Stimulated activated CD8-positive, alpha-beta memory T cell treated with anti-CD3 and anti-CD28 coated beads, Interleukin-15, amount 100 ng/mL, for 24 hours (primary cell): ENCODE measurements around the gene NOG.

Source experiments
- DNase-seq: peaks from one replicate; pipeline ENCODE4 v3.0.0-alpha.2; 2020; ENCODE audit warnings: low read depth

Gene NOG

DNA sequence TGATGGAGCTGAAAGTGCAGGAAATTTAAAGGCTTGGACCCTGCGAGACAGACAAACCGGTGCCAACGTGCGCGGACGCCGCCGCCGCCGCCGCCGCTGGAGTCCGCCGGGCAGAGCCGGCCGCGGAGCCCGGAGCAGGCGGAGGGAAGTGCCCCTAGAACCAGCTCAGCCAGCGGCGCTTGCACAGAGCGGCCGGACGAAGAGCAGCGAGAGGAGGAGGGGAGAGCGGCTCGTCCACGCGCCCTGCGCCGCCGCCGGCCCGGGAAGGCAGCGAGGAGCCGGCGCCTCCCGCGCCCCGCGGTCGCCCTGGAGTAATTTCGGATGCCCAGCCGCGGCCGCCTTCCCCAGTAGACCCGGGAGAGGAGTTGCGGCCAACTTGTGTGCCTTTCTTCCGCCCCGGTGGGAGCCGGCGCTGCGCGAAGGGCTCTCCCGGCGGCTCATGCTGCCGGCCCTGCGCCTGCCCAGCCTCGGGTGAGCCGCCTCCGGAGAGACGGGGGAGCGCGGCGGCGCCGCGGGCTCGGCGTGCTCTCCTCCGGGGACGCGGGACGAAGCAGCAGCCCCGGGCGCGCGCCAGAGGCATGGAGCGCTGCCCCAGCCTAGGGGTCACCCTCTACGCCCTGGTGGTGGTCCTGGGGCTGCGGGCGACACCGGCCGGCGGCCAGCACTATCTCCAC lies at the start of gene NOG:
TSS of gene NOG (plus strand) at position 54 of the 674 bp plus-strand sequence. CDS start at position 579, 525 bp downstream.
- DNase-seq, result no peak

DNA sequence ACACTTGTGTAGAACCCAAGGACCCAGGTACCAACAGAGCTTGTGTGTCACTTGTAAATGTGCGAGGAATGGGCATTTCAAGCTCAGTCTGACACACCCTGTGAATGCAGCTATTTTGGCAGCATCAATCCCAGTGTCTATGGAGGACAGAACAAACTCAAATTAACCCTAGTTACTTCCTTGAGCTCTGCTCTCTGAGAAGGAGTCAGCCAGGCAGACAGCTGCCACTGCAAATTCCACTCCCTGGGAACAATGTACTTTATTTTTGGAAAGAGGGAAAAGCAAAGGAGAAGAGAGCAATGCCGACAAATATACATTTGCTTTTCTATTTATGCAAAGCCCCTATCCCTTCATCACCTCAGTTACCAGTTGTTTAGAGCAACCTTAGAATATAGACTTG lies 48.4 kb upstream of the NOG start:
- DNase-seq, result no peak

DNA sequence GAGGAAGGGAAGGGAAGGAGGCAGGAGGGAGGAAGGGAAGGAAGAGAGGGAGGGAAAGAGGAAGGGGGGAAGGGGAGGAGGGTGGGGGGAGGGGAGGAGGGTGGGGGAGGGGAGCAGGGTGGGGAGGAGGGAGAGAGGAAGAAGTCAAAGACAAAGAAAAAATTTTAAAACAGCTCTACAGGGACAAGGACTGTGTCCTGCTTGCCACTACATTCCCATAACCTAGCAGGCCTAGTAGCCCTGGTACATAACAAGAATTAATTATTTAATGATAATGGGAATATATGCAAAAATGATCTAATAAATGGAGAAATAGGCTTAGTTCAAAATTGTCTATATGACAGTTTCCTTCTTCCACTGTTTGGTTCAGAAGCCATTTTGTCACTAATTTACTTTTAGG lies 47.6 kb upstream of the NOG start:
- DNase-seq, result no peak

DNA sequence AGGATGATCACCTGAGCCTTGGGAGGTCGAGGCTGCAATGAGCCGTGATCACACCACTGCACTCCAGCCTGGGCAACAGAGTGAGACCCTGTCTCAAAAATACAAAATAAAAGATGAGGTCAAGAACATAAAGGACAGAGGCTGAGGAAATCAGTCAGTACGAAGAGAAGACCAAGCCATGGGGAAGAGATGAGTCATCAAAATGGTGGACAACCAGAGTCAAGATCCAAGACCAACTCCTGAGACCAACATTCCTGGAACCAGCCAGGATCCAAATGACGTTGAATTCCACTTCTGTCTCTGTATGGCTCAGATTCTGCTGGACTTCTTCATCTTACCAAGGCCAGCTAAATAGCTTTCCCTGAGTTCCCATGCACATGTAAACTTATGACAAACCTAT lies 44.8 kb upstream of the NOG start:
- no peak for DNase-seq

DNA sequence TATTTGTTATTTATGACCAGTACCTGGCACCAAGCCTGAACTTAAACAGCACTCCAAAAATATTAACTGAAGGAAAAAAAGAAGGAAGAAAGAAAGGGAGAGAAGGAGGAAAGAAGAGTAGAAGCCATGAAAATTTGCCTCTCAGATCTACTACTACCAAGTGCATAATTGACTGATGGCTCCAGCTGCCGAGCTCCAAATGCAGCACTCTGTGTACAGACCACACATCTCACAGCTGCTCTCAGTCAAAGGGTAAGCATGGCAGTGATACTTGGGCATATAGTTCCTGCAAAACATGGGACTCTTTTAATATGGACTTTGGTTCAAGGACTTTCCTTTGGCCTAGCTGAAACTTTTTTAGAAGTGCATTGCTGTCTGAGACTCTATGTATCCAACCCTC lies 44.0 kb upstream of the NOG start:
- DNase-seq, result no peak

DNA sequence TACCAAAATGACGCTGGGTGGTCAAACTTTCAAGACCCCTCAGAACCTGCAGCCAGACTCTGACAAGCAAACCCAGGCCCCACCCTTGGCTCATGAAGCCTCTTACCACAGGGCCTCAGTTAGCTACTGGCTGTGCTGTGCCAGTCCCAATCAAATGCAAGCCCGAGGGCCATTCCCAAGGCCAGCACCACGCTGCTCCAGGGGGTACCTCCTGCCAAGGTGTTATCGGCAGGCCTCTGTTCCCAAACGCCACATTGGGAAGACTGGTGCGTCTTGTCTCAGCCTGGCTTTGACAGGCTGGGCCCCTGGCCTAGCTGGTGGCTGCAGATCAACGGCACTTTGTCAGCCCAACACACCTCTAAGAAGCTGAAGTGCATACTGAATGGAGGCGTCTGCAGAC lies 35.8 kb upstream of the NOG start:
- no peak for DNase-seq

DNA sequence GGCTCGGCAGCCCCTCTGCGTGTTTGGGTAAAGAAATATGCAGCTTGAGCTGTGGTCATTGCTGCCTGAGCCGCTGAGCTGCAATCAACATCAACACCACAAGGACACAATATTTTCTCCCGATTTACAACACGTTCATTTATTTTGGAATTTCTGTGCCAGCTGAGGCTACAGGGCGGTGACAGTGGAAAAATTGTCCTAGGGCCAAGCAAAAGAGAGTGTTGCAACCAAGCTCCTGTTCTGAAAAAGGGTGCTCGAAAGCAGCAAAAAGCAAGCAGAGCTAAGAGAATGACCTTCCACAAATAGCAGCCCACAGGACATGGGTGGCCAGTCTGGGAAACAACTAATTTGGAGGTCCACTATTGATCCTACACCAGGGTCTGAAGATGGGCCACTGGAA lies 35.4 kb upstream of the NOG start:
- no peak for DNase-seq

DNA sequence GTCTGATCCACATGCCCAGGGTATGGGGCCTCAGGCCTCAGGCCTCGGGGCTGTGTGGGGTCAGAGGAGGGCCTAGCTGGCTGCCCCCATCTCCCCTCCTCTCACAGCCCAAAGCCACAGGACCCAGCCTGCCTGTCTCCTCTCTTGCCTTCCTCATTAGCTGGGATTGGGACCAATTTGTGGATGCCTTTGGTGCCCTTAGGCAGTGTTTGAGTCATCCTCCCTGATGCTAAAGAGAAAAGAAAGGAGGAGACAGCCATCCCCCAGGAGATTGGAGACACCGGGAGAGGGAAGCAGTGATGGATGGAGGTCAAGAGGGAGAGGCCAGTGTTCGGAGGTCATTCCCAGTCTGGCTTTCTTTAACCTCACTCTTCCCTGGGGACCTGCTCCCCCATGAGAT lies 23.3 kb upstream of the NOG start:
- no peak for DNase-seq

DNA sequence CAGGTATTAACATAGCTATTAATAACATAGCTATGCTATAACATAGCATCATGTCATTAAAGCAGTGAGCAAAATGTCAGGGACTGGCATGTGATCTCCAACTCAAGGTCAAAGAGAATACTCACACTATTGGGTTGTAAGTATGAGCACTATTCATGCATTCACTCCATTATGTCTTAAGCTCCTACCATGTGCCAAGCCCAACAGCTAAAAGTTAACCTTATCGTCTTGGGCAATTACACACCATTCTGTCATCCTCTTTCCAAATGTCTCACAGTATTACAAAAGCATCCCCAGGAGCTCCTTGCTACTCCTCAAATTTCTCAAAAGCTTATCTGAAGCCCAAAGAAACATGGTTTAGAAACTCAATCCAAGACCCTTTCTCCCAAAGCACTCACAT lies 22.0 kb upstream of the NOG start:
- no peak for DNase-seq

DNA sequence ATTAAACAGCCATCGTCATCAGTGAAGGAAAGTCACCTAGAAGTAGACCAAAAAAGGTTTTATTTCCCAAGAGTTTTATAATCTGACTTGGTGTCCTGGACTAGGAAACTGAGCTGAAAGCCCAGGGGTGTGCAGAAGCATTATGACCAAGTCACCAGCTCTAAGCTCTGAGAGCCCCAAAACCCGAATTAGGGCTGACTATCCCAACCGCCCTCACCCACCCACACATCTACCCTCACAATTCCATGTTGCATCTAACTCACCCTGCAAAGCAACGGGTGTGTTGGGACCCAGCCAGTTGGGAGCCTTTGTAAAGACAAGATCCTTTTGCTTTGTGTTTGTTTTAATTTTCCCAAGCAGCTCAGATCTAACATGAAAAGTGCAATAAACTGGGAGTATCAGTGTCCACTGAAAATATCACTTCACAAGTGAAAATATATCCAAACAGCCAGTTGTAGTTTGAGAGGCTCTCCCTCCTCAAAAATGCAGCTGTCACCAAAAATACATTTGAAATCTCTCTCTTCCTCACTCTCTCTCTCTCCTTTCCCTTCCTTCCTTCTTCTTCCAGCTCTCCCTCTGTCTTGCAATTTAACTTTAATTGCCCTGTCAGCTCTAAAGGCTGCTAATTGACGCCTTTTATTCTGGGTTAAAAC lies 16.2 kb upstream of the NOG start:
- no peak for DNase-seq

DNA sequence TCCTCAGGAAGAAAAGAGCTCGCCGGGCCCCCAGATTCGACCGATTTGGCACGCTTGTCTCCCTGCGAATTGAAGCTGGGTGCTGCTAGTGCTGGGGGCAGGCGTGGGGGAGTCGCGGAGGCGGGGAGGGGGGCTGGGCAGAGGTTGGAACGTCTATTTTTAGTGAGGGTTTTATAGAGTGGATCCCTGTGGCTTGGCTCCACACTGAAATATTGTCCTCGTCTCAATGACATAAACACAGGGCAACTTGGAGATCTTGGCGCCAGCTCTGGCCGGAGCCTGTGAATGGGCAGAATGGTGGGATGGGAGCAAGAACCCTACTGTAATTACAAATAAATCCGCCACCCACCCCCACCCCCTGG lies 15.7 kb upstream of the NOG start:
- DNase-seq, result no peak

DNA sequence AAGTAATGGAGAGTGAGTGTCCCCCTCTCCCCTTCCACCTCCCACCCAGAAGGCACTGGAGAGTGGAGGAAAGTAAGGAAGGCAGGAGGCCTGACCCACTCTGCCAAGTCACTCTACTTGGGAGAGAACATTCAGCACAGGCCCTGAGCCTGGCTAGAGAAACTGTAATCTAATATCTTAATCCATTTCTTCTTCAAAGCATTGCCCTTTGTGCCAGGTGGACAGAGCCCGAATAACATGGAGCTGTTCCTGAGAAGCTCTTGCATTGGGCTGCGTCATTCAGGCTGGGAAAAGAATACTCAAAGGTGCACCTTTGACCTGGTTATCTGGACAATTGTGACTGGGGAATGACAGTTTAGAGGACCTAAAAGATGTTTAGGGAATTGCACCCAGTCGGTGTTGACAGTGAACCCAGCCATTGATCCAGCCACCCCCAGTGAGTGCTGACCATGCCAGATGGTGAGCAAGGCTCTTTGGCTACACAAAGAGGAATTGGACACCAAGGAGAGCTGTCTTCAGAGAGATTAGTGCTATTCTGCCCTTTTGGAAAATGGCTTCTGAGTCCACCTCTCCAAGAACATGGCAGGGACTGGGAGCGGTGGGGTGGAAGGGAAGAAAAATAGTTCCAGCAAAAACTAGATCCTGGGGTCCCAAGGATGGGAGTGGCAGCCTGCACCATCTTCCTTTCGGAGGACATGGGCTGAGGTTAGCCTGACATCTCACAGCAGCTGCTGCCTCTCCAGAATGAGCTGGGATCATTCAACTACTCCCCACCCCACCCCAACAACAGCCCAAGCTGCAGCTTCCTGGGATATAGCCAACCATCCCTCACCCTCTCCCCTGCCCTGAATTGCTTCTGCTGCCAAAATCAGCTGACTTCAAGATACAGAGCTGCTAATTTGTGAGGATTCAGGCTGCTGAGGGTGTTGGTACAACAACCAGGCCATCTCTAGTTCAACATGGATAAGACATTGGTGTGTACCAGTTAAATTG lies 11.6 kb upstream of the NOG start:
- no peak for DNase-seq

DNA sequence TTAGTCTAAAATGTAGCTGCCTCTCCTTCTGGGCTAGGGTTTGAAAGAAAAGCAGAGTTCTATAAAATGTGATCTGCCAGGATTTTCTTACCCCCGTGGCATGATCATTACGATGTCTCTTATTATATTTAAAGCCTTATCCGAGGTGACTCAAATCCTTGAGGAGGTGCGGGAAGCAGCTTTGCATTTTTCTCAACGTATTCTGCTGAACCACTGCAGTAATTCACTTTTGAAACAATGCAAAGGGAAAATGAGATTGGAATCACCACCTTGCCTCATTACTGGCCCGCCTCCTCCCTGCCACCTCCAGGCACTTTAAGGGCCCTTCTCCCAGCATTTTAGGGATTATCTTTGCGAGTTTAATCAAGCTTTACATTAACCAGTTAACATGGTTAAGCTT lies 9.7 kb upstream of the NOG start:
- DNase-seq, result no peak

DNA sequence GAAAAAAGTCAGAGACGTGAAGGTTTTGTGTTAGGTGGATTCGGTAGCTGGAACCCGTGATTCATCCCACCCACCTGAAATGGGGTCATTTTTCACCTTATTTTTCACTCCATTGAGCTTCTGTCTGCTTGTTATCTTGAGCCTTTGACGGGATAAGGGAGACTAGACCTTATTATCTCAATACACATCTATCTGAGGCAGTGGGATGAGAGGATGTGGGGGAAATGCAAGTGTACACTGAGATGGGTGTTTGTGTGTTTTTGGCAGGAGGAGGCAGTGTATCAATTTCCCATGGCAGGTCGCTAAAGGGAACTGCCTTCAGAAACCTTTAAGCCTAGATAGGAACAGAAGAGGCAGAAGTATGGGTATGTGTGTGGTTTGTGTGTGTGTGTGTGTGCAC lies 6.2 kb upstream of the NOG start:
- DNase-seq, result no peak

DNA sequence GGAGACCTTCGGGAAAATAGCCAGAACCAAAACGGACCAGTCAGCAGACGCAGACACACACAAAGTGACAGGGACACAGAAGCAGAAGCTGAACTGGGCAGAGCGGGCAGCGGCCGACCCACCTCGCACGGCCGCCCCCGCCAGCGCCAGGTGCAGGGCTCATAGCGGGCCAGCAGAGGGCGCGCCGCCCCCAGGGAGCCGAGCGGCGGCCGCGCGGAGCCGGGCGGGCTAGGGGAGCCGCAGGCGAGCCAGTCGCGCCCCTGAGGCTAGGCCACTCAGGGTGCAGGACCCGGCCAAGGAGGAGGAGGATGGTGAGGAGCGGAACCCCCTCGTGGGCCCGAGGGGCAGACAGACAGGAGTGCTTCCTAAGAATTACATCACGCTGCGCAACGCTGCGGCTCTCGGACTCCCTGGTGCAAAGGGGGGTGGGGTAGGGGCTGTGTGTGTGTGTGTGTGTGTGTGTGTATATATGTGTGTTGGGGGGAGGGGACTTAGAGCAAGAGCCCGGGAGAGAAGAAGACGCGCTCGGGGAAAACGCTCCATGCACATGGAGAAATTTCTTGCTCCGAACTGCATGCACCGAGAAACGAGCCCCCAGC lies 913 bp upstream of the NOG start:
- peak; percentile 57 for DNase-seq

DNA sequence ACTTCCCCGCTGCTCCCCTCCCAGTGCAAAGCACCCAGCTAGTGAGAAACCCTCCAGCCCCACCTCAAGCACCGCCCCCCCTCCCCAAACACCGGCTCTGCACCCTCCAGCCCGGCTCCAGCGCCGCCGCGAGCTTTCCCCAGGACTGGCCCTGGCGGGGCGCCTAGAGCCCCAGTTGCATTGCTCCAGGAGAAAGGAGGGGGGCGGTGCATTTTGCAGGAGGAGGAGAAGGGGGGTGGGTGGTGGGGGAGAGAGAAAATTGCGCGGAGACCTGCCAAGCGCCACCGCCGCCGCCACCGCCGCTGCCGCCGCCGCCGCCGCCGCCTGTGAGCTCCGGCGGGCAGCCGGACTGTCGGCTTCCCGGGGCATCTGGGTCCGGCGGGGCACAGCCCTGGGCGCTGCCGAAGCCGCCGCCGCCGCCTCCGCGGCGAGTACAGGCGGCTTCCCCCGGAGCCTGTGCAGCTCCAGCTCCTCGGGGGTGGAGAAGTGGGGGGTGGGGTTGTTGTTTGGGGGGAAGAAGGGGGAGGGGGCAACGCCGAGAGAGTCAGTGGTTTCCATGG lies 333 bp upstream of the NOG start:
- no peak for DNase-seq

DNA sequence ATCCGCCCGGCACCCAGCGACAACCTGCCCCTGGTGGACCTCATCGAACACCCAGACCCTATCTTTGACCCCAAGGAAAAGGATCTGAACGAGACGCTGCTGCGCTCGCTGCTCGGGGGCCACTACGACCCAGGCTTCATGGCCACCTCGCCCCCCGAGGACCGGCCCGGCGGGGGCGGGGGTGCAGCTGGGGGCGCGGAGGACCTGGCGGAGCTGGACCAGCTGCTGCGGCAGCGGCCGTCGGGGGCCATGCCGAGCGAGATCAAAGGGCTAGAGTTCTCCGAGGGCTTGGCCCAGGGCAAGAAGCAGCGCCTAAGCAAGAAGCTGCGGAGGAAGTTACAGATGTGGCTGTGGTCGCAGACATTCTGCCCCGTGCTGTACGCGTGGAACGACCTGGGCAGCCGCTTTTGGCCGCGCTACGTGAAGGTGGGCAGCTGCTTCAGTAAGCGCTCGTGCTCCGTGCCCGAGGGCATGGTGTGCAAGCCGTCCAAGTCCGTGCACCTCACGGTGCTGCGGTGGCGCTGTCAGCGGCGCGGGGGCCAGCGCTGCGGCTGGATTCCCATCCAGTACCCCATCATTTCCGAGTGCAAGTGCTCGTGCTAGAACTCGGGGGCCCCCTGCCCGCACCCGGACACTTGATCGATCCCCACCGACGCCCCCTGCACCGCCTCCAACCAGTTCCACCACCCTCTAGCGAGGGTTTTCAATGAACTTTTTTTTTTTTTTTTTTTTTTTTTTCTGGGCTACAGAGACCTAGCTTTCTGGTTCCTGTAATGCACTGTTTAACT lies 1.0 kb downstream of the NOG start:
- no peak for DNase-seq

DNA sequence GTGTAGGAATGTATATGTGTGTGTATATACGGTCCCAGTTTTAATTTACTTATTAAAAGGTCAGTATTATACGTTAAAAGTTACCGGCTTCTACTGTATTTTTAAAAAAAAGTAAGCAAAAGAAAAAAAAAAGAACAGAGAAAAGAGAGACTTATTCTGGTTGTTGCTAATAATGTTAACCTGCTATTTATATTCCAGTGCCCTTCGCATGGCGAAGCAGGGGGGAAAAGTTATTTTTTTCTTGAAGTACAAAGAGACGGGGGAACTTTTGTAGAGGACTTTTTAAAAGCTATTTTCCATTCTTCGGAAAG lies 1.6 kb downstream of the NOG start:
- no peak for DNase-seq

DNA sequence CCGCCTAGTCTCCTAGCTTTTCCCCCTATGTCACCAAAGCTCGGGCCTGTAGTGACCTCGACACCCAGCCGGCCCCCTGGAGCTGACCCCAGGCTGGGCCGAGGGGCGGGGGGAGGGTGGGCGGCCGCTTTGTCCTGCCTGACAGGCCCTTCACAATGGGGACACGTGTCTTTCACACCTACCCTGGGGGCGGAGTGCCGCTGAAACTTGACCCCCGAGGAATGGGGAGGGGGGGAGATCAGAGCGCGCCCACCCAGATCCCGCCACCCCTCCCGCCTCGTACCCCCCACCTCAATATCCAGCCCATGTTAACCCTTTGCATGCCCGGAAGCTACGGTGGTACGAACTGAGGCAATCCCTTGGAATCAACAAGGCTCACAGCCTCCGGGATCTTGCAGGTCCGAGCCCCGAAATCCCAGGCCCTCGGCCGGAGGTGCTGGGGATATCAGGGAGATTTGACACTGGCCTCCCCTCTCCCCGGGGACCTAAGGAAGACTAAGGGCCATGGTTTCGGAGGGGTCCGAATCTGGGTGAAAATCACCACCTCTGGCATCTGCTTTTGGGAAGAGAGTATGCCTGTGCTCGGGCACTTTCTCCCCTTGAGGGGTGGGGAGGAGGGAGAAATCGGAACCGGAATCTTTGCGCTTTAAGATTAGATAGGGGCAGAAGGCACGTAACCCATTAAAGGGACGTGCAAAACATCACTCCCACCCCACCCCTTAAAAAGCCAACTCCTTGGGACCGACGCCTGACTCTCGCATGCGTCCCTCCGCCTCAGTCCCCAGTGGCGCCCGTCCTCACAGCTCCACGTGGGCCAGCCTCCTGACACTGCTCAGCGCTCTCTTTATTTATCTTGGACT lies 2.6 kb downstream of the NOG start:
- DNase-seq, result no peak

DNA sequence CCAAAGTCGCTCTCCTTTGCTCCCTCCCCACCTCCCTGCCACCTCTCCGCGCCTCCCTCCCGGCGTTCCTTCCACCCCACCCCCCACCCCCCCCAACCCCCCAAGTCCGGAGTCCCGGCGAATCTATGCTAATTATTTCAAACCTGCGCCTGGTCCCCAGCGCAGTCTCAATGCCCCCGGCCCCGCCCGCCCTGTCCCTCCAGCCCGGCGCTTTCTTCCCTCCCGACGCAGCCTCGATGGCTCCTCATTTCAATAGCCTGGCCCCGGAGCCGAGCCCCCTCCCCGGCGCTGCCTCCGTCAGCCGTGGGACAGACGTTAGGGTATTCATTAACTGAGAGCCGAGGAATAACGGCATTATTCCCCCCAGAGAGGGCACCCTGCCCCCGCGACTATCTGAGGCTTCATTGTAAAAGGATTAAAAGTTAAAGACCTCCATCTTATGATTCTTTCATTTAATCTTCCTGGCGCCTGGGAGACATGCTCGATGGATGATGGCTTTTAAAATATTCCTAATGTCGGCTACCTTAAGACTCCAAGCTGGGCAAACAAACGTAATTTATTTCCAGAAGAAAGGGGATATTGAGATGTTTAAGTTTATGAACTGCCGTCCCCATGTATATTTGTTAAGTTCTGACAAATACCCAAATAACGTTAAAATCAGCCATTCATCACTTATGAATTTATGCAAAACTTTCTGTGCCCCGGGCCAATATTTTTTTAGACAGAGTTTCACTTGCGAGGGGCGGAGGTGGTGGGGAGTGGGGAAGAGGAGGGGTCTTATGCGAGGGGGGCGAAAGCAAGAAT lies 3.4 kb downstream of the NOG start:
- no peak for DNase-seq
